BE2C (cell line): ENCODE results near the gene NRG2.

Experiments
- DNase-seq: peaks from one replicate; pipeline ENCODE4 v3.0.0-alpha.2; 2020
- H3K27me3 ChIP-seq: fragments of 250-450 bp; sonication (Bioruptor Pico); 2 replicates; pipeline ENCODE4 v1.5.1; 2020; ENCODE audit warnings: mild to moderate bottlenecking
- H3K36me3 ChIP-seq: fragments of 250-450 bp; sonication (Bioruptor Pico); 2 replicates; pipeline ENCODE4 v1.5.1; 2020; ENCODE audit warnings: mild to moderate bottlenecking
- H3K4me1 ChIP-seq: fragments of 250-450 bp; sonication (Bioruptor Pico); 2 replicates; pipeline ENCODE4 v1.5.1; 2020
- H3K4me3 ChIP-seq: 2 replicates; pipeline ENCODE4 v1.5.1; 2011; ENCODE audit warnings: low read depth, low read length
- H3K9me3 ChIP-seq: fragments of 250-450 bp; sonication (Bioruptor Pico); 2 replicates; pipeline ENCODE4 v1.5.1; 2020
- CTCF ChIP-seq: IDR thresholded peaks from 2 replicates; pipeline ENCODE4 v1.5.1; 2012; ENCODE audit warnings: mild to moderate bottlenecking, low read depth, low read length

NRG2 gene

GRCh38 chr5:139903450-139903794 lies 139.7 kb downstream of the NRG2 start:
- Histone ChIP-seq H3K27me3 (peaks cover 7% of the 10 kb centered on the region; the same call in 1 of the 2 replicates), H3K4me1 (peaks cover 17% of the 10 kb centered on the region), H3K9me3 (no peaks in the 10 kb centered on the region), H3K36me3 (no peaks in the 10 kb centered on the region), H3K4me3 (no peak overlapping the region)
- DNase-seq = no peak
- no peak for TF ChIP-seq CTCF

DNA sequence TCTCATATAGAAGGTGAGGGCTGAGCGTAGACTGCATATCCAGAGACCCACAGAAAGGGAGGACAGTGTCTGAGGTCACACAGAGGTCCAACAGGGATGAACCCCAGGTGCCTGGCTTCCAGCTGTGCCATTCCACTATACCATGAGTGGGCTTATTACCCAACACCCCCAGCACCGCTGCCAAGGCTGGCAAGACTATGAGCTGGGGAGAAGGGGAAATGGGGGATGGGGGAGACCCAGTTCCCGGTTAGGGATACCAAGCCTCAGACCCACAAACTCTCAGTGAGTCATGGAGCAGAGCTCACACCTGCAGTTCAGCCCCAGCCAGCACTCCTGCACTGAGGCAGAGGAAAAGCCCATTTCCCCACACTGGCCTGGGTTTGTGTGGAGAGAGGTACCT lies 141.1 kb downstream of the NRG2 start:
- Histone ChIP-seq H3K36me3 (no peaks in the 10 kb centered on the region), H3K4me3 (no peak overlapping the region), H3K4me1 (peaks cover 17% of the 10 kb centered on the region), H3K27me3 (peaks cover 7% of the 10 kb centered on the region; the same call in 1 of the 2 replicates), H3K9me3 (no peaks in the 10 kb centered on the region)
- DNase-seq = no peak
- TF ChIP-seq CTCF = no peak

GRCh38 chr5:139901251-139901575 lies 141.9 kb downstream of the NRG2 start:
- Histone ChIP-seq H3K36me3 (no peaks in the 10 kb centered on the region), H3K9me3 (no peaks in the 10 kb centered on the region), H3K4me1 (peaks cover 18% of the 10 kb centered on the region), H3K4me3 (no peak overlapping the region), H3K27me3 (peaks cover 7% of the 10 kb centered on the region; the same call in 1 of the 2 replicates)
- DNase-seq = no peak
- TF ChIP-seq CTCF = no peak

DNA sequence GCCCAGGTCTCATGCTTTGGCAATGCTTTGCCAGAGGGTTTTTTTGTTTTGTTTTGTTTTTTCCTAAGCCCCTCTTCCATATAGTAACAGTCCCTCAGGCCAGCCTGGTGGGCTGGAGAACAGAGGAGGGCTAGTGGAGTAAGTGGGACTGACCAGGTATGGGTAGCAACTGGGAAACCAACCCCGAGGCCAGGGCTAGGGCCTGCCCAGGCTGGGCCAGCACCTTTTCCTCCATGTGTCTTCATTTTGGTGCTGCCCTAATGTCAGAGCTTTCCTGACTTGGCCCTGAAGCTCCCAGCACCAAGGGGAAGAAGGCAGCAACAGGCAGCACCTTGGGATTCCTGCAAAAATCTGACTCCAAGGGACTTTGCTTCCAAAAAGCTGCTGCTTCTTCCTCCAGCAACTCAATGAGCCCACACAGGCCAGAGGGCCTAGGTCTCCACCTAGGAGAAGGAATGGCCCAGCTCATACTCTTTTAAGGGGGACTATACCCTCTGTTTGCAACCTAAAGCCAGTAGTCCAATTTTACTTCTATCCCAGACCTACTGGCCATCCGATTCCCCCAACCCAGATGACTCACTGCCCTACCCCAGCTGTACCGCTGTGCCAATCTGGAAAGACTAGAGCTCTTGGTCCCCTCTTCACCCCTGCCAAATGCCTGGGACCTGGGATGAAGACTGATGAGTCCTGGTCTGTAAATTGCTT lies 142.4 kb downstream of the NRG2 start:
- Histone ChIP-seq H3K4me3 (no peak overlapping the region), H3K27me3 (peaks cover 7% of the 10 kb centered on the region; the same call in 1 of the 2 replicates), H3K36me3 (no peaks in the 10 kb centered on the region), H3K9me3 (no peaks in the 10 kb centered on the region), H3K4me1 (peaks cover 23% of the 10 kb centered on the region)
- TF ChIP-seq CTCF = no peak
- no peak for DNase-seq

GRCh38 chr5:139898981-139899380 lies 144.1 kb downstream of the NRG2 start:
- H3K36me3 ChIP-seq = no peaks in the 10 kb centered on the region
- no peak overlapping the region for H3K4me3 ChIP-seq
- TF ChIP-seq CTCF = no peak
- H3K27me3 ChIP-seq = peaks cover 5% of the 10 kb centered on the region; the same call in 1 of the 2 replicates
- no peak for DNase-seq
- H3K4me1 ChIP-seq = peaks cover 32% of the 10 kb centered on the region
- no peaks in the 10 kb centered on the region for H3K9me3 ChIP-seq

- no peaks in the 10 kb centered on the region for H3K27me3 ChIP-seq
- no peaks in the 10 kb centered on the region for H3K9me3 ChIP-seq
- no peak for TF ChIP-seq CTCF
- no peaks in the 10 kb centered on the region for H3K36me3 ChIP-seq
- no peak overlapping the region for H3K4me3 ChIP-seq
- DNase-seq = no peak
- peaks cover 40% of the 10 kb centered on the region for H3K4me1 ChIP-seq
Measured at GRCh38 chr5:139897982-139898381, 145.1 kb downstream of the NRG2 start.
